Endothelial cell (in vitro differentiated cells): ENCODE data around the gene DISP3. TPM values are rescaled to one million over a fixed set of nuclear protein-coding genes. Genes with fewer than 3 reads are reported as not detected.
"Not testable (repeated sequence)": the region's sequence is repeated elsewhere in the genome, so short reads cannot be mapped to it uniquely, and the experiment has no call there.

ENCODE experiments used
- DNase-seq: peaks from one replicate; pipeline ENCODE4 v3.0.0; 2021; ENCODE audit warnings: low spot score
- H3K27ac Mint-ChIP-seq: one replicate; pipeline ENCODE4 v1.8.0; 2021; ENCODE audit warnings: mixed read lengths, inconsistent platforms; ENCODE audit not compliant: unreplicated experiment
- H3K27me3 Mint-ChIP-seq: one replicate; pipeline ENCODE4 v1.8.0; 2021; ENCODE audit warnings: mild to moderate bottlenecking, moderate library complexity, mixed read lengths, inconsistent platforms; ENCODE audit not compliant: unreplicated experiment
- H3K36me3 Mint-ChIP-seq: one replicate; pipeline ENCODE4 v1.8.0; 2021; ENCODE audit warnings: mild to moderate bottlenecking, low read depth, mixed read lengths, inconsistent platforms; ENCODE audit not compliant: unreplicated experiment
- H3K4me1 Mint-ChIP-seq: one replicate; pipeline ENCODE4 v1.8.0; 2021; ENCODE audit warnings: mild to moderate bottlenecking, mixed read lengths, inconsistent platforms; ENCODE audit not compliant: unreplicated experiment
- H3K4me3 Mint-ChIP-seq: one replicate; pipeline ENCODE4 v1.8.0; 2021; ENCODE audit warnings: mild to moderate bottlenecking, mixed read lengths, inconsistent platforms; ENCODE audit not compliant: unreplicated experiment
- H3K9me3 Mint-ChIP-seq: one replicate; pipeline ENCODE4 v1.8.0; 2021; ENCODE audit warnings: mixed read lengths, inconsistent platforms; ENCODE audit not compliant: unreplicated experiment
- total RNA-seq: library from RNA; stranded (reverse); fragmentation: NEBNext Ultra II Directional; extraction: Animal tissue kit (Norgen Biotek cat#: 25700); gene quantifications from one replicate; pipeline ENCODE4 v1.2.1, GENCODE V29; 2021; ENCODE audit not compliant: unreplicated experiment
- TF ChIP-seq, protein P1 (sequence below): fragments of 200-600 bp; sonication (generic); IDR thresholded peaks from one replicate; pipeline ENCODE4 v1.5.0; 2021; ENCODE audit warnings: antibody characterized with exemption; ENCODE audit not compliant: unreplicated experiment

DISP3 gene
- total RNA-seq, 1 donor from 2014 or later, result 1.6 TPM

DNA sequence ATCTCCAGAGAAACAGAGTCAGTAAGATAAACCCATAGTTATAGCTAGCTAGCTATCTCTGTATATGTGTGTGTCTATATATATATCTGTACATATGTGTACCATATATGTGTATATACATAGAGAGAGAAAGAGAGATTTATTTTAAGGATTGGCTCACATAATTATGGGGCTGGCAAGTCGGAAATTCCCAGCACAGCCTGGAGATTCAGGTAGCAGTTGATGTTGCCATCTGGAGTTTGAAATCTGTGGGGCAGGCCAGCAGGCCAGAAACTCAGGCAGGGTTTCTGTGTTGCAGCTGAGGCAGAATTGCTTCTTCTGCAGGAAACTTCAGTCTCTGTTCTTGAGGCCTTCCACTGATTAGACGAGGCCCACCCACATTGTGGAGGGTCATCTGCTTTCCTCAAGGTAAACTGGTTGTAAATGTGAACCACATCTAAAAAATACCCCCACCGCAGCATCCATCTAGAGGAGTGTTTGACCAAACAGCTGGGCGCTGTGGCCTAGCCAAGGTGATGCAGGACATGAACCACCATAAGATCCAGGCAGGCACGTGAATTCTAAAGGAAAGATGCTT lies 94.2 kb downstream of the DISP3 start:
- Mint-ChIP-seq H3K4me1 (no peaks in the 10 kb centered on the region), H3K4me3 (no peak overlapping the region), H3K9me3 (no peaks in the 10 kb centered on the region), H3K27ac (no peak overlapping the region), H3K36me3 (no peaks in the 10 kb centered on the region), H3K27me3 (peaks cover 6% of the 10 kb centered on the region)
- TF ChIP-seq, protein P1, sequence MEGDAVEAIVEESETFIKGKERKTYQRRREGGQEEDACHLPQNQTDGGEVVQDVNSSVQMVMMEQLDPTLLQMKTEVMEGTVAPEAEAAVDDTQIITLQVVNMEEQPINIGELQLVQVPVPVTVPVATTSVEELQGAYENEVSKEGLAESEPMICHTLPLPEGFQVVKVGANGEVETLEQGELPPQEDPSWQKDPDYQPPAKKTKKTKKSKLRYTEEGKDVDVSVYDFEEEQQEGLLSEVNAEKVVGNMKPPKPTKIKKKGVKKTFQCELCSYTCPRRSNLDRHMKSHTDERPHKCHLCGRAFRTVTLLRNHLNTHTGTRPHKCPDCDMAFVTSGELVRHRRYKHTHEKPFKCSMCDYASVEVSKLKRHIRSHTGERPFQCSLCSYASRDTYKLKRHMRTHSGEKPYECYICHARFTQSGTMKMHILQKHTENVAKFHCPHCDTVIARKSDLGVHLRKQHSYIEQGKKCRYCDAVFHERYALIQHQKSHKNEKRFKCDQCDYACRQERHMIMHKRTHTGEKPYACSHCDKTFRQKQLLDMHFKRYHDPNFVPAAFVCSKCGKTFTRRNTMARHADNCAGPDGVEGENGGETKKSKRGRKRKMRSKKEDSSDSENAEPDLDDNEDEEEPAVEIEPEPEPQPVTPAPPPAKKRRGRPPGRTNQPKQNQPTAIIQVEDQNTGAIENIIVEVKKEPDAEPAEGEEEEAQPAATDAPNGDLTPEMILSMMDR, result no peak
- DNase-seq, result no peak

- Mint-ChIP-seq H3K9me3 (no peaks in the 10 kb centered on the region), H3K36me3 (no peaks in the 10 kb centered on the region), H3K4me3 (no peak overlapping the region), H3K4me1 (peaks cover under 1% of the 10 kb centered on the region), H3K27me3 (peaks cover 3% of the 10 kb centered on the region), H3K27ac (no peak overlapping the region)
- DNase-seq, result no peak
- TF ChIP-seq, protein P1, result no peak
These were observed 96.6 kb downstream of the DISP3 start for GRCh38 chr1:11575553-11575952.

GRCh38 chr1:11576109-11576875 lies 97.3 kb downstream of the DISP3 start:
- no peaks in the 10 kb centered on the region for H3K9me3 Mint-ChIP-seq
- no peak overlapping the region for H3K4me3 Mint-ChIP-seq
- DNase-seq, result no peak
- TF ChIP-seq, protein P1, result no peak
- no peaks in the 10 kb centered on the region for H3K36me3 Mint-ChIP-seq
- no peak overlapping the region for H3K27ac Mint-ChIP-seq
- H3K4me1 Mint-ChIP-seq, result peaks cover 2% of the 10 kb centered on the region
- peaks cover 3% of the 10 kb centered on the region for H3K27me3 Mint-ChIP-seq

DNA sequence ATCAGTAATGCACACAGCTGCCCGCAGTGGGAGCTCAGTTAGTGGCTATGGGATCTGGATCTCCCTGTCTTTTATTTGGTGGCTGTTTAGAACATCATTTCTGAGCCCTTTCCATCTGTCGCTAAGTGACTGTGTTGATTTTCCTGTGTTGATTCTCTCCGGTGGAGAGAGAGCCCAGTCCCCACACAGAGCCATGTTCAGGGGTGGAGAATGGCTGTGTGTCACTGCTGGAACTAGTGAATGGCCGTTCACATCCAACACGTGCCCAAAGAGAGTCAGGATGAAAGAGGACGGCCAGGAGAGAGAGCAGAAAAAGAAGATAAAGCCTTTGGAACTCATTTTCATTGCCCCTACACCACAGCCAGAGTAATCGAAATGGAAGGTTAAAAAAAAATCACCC lies 99.0 kb downstream of the DISP3 start:
- no peak for DNase-seq
- Mint-ChIP-seq H3K9me3 (no peaks in the 10 kb centered on the region), H3K27me3 (peaks cover 3% of the 10 kb centered on the region), H3K36me3 (no peaks in the 10 kb centered on the region), H3K27ac (peak overlapping the region; percentile 69), H3K4me1 (peaks cover 2% of the 10 kb centered on the region), H3K4me3 (no peak overlapping the region)
- TF ChIP-seq, protein P1, result no peak

GRCh38 chr1:11579506-11579905 lies 100.6 kb downstream of the DISP3 start:
- no peak for DNase-seq
- Mint-ChIP-seq H3K9me3 (no peaks in the 10 kb centered on the region), H3K36me3 (no peaks in the 10 kb centered on the region), H3K4me3 (no peak overlapping the region), H3K4me1 (peaks cover 9% of the 10 kb centered on the region), H3K27me3 (peaks cover 3% of the 10 kb centered on the region), H3K27ac (no peak overlapping the region)
- TF ChIP-seq, protein P1, result no peak

DNA sequence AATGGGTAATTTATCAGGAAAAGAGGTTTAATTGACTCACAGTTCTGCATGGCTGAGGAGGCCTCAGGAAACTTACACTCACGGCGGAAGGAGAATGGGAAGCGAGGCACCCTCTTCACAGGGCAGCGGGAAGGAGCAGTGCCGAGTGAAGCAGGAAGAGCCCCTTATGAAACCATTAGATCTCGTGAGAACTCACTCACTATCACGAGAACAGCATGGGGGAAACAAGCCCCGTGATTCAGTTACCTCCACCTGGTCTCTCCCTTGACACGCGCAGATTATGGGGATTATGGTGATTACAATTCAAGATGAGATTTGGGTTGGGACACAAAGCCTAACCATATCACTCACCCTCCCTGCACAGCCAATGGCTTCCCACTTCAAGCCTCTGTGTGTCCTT lies 101.1 kb downstream of the DISP3 start:
- H3K4me1 Mint-ChIP-seq, H3K27ac Mint-ChIP-seq, H3K9me3 Mint-ChIP-seq, H3K36me3 Mint-ChIP-seq, DNase-seq, H3K27me3 Mint-ChIP-seq, H3K4me3 Mint-ChIP-seq: not testable (repeated sequence)
